ENCODE results near the gene EGLN2. TPM values are rescaled to one million over a fixed set of nuclear protein-coding genes. Genes with fewer than 3 reads are reported as not detected.

EGLN2 gene
- total and polyA plus RNA-seq, 2 of the 4 experiments (the other 2 are of a cell fraction) = 54.1 to 60.2 TPM

DNA sequence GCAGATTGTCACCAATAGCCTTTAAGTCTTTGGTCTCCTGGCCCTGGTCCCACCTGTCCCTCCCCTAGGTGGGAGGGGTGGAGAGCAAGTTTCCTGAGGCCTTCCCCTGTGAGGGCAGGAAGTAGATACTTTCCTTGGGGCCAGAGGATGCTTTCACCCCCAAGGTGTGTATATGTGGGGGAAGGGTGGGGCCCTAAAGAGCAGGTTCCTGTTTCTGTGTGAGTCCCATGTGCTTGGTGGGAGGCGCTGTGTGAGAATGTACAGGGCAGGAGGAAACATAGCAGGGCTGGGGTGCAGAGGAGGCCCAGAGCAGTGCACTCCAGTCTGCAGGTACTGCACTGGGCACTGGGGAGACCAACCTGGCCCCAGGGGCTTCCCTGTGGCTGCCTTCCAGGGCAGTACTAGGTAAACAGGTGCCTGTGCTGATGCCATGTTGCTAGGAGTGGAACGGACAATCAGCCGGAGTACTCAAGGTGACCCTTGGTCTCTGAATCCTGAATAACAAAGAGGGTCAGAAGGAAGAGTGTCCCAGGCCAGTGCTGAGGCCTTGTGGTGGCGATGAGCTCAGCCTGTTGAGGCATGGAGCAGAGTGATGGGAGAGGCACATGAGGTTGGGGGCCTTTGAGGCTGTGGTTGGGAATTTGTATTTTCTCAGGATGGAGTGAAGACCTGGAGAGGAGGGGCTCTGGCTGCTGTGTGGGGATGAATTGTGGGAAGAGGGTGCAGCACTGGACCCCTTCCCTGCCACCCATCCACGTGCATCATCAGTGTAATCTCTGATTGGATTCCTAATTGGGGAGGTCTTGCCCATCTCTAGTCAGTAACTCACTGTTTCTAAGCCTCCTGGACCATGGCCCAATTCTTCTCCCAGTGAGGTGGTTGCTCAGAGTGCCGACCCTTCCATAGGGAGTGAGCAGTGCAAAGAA is 5.1 kb downstream of the EGLN2 start:
- ATAC-seq (ENCODE audit: low read depth) (no peak), DNase-seq (no peak)
- intact Hi-C loops (cut with micrococcal nuclease) (no loop called here), in situ Hi-C loops (cut with MboI; ENCODE audit: low sequenced_read_pairs) (no loop called here), dilution Hi-C loops (cut with HindIII; ENCODE audit: low sequenced_read_pairs, unreplicated experiment) (no loop called here)
- no peak overlapping the region for H2BK15ac ChIP-seq (ENCODE audit: low read depth, low read length)
- H3K9ac ChIP-seq (ENCODE audit: low read depth, low read length) = no peak overlapping the region
- H2AK5ac ChIP-seq (ENCODE audit: low read depth, low read length) = no peak overlapping the region
- no peak overlapping the region for H3K4ac ChIP-seq (ENCODE audit: low read depth, low read length)
- H2BK120ac ChIP-seq (ENCODE audit: low read depth, low read length) = no peak overlapping the region
- H2AFZ ChIP-seq (replicated peaks; ENCODE audit: low read length, poor library complexity) = no peak overlapping the region
- peaks cover 91% of the 10 kb centered on the region for H4K20me1 ChIP-seq (ENCODE audit: insufficient read depth, low read length)
- no peaks in the 10 kb centered on the region for H3K9me3 ChIP-seq (ENCODE audit: control insufficient read depth, insufficient read depth, low read length)
- no peak overlapping the region for H3K14ac ChIP-seq (replicated peaks; ENCODE audit: low read depth, low read length)
- H4K8ac ChIP-seq (ENCODE audit: low read depth in 2 of 2, low read length in 2 of 2) = no peak overlapping the region
- no peak overlapping the region for H3K4me2 ChIP-seq (ENCODE audit: low read depth, low read length)
- no peak overlapping the region for H4K5ac ChIP-seq (ENCODE audit: low read depth, low read length)
- peak overlapping the region; percentile 5; the same call in 1 of the 2 replicates for H3K23ac ChIP-seq (ENCODE audit: low read depth, low read length)
- 96% methylated on average over 3 of the region's 6 CpGs; no CpG with 5 or more reads in 1 of the 2 experiments for WGBS, 2 experiments (ENCODE audit: extremely low coverage in 2 of 2, insufficient read length in 1 of 2)
- no peak overlapping the region for H2BK5ac ChIP-seq (ENCODE audit: low read depth, low read length, poor library complexity, severe bottlenecking)
- H4K91ac ChIP-seq (ENCODE audit: insufficient read depth, low read depth, low read length) = no peak overlapping the region
- no peak overlapping the region for H3K27ac ChIP-seq (ENCODE audit: insufficient read depth, low read length)
- no peak overlapping the region for H3K4me3 ChIP-seq (ENCODE audit: insufficient read depth, low read depth, low read length)
- peaks cover 30% of the 10 kb centered on the region for H3K9me1 ChIP-seq (ENCODE audit: insufficient read depth, low read length)
- peaks cover 16 to 88% of the 10 kb centered on the region in 2 experiments for H3K79me1 ChIP-seq (ENCODE audit: low read depth in 1 of 2, low read length in 2 of 2)
- POLR2A ChIA-PET (ENCODE audit: unreplicated experiment) = no interaction called here
- CTCF ChIA-PET = no interaction called here
- H3K27me3 ChIP-seq (ENCODE audit: control insufficient read depth, insufficient read depth, low read length) = no peaks in the 10 kb centered on the region
- no peak overlapping the region for H2BK20ac ChIP-seq (ENCODE audit: low read depth, low read length)
- H3K18ac ChIP-seq (ENCODE audit: low read depth, low read length) = no peak overlapping the region
- H2AK9ac ChIP-seq (replicated peaks; ENCODE audit: low read depth, low read length, poor library complexity) = no peak overlapping the region
- H3K56ac ChIP-seq (ENCODE audit: extremely low read depth, insufficient read depth, low read length) = no peak overlapping the region
- peaks cover 37% of the 10 kb centered on the region for H3K4me1 ChIP-seq (ENCODE audit: control insufficient read depth, insufficient read depth, low read length)
- H3K36me3 ChIP-seq (ENCODE audit: control insufficient read depth, insufficient read depth, low read length) = peaks cover 63% of the 10 kb centered on the region
- BruUV-seq (replicated peaks) = no TSS peak
- TF ChIP-seq BHLHE40 (IDR thresholded peaks at IDR 0.05; ENCODE audit: low read depth, low read length) (no peak), CEBPB (IDR thresholded peaks at IDR 0.05; ENCODE audit: low read depth, low read length) (no peak), NFE2L2 (IDR thresholded peaks at IDR 0.05; ENCODE audit: low read depth, low read length) (no peak), MAZ (IDR thresholded peaks at IDR 0.05; ENCODE audit: borderline replicate concordance, low read depth, low read length) (no peak), POLR2A (IDR thresholded peaks at IDR 0.05; ENCODE audit: low read depth, low read length) (no peak), SMC3 (IDR thresholded peaks at IDR 0.05; ENCODE audit: low read depth, low read length) (no peak), RCOR1 (IDR thresholded peaks at IDR 0.05; ENCODE audit: insufficient replicate concordance, low read length) (no peak), CHD1 (IDR thresholded peaks at IDR 0.05; ENCODE audit: low read depth, low read length) (no peak), MAFK (IDR thresholded peaks at IDR 0.05; ENCODE audit: low read depth, low read length) (no peak), RAD21 (IDR thresholded peaks at IDR 0.05; ENCODE audit: low read length) (no peak), RFX5 (IDR thresholded peaks at IDR 0.05; ENCODE audit: low read depth, low read length) (no peak), FOS (IDR thresholded peaks at IDR 0.05; ENCODE audit: low read depth, low read length) (no peak)
- TF ChIP-seq, protein P1, sequence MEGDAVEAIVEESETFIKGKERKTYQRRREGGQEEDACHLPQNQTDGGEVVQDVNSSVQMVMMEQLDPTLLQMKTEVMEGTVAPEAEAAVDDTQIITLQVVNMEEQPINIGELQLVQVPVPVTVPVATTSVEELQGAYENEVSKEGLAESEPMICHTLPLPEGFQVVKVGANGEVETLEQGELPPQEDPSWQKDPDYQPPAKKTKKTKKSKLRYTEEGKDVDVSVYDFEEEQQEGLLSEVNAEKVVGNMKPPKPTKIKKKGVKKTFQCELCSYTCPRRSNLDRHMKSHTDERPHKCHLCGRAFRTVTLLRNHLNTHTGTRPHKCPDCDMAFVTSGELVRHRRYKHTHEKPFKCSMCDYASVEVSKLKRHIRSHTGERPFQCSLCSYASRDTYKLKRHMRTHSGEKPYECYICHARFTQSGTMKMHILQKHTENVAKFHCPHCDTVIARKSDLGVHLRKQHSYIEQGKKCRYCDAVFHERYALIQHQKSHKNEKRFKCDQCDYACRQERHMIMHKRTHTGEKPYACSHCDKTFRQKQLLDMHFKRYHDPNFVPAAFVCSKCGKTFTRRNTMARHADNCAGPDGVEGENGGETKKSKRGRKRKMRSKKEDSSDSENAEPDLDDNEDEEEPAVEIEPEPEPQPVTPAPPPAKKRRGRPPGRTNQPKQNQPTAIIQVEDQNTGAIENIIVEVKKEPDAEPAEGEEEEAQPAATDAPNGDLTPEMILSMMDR (conservative IDR thresholded peaks at IDR 0.05; ENCODE audit: low read depth, low read length) = no peak
- TF ChIP-seq, protein P2, sequence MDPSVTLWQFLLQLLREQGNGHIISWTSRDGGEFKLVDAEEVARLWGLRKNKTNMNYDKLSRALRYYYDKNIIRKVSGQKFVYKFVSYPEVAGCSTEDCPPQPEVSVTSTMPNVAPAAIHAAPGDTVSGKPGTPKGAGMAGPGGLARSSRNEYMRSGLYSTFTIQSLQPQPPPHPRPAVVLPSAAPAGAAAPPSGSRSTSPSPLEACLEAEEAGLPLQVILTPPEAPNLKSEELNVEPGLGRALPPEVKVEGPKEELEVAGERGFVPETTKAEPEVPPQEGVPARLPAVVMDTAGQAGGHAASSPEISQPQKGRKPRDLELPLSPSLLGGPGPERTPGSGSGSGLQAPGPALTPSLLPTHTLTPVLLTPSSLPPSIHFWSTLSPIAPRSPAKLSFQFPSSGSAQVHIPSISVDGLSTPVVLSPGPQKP (IDR thresholded peaks at IDR 0.05; ENCODE audit: borderline replicate concordance, low read depth, low read length) = no peak
- TF ChIP-seq, protein P3, sequence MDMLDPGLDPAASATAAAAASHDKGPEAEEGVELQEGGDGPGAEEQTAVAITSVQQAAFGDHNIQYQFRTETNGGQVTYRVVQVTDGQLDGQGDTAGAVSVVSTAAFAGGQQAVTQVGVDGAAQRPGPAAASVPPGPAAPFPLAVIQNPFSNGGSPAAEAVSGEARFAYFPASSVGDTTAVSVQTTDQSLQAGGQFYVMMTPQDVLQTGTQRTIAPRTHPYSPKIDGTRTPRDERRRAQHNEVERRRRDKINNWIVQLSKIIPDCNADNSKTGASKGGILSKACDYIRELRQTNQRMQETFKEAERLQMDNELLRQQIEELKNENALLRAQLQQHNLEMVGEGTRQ (IDR thresholded peaks at IDR 0.05; ENCODE audit: low read depth, low read length) = no peak
